Measurements from ENCODE around the gene DDX24.

The DDX24 gene

DNA sequence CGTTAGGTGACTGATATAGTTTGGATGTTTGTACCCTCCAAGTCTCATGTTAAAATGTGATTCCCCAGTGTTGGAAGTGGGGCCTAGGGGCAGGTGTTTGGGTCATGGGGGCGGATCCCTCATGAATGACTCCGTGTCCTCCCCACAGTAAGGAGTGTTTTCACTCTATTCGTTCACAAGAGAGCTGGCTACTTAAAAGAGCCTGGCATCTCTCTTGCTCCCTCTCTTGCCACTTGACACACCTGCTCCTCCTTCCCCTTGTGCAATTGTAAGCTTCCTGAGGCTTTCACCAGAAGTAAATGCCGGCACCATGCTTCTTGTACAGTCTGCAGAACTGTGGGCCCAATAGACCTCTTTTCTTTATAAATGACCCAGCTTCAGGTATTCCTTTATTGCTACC, 45.8 kb upstream of the DDX24 start:
- H3K4me3 ChIP-seq (ENCODE audit: low read depth, low read length): no peak overlapping the region
- no peak for DNase-seq (ENCODE audit: low read depth)
- TF ChIP-seq CTCF (IDR thresholded peaks at IDR 0.05; ENCODE audit: low read depth, low read length) (no peak), MYC (IDR thresholded peaks at IDR 0.05; ENCODE audit: low read depth, low read length) (no peak), MAX (IDR thresholded peaks at IDR 0.05; ENCODE audit: low read depth, low read length) (no peak), POLR2A (IDR thresholded peaks at IDR 0.05; ENCODE audit: extremely low read depth, insufficient read length) (no peak)

GRCh38 chr14:94126419-94126677, 45.3 kb upstream of the DDX24 start:
- DNase-seq (ENCODE audit: low read depth): no peak
- H3K4me3 ChIP-seq (ENCODE audit: low read depth, low read length): no peak overlapping the region
- no peak for TF ChIP-seq MYC (IDR thresholded peaks at IDR 0.05; ENCODE audit: low read depth, low read length)
- TF ChIP-seq MAX (IDR thresholded peaks at IDR 0.05; ENCODE audit: low read depth, low read length): no peak
- TF ChIP-seq CTCF (IDR thresholded peaks at IDR 0.05; ENCODE audit: low read depth, low read length): no peak
- TF ChIP-seq POLR2A (IDR thresholded peaks at IDR 0.05; ENCODE audit: extremely low read depth, insufficient read length): no peak

- no peak for TF ChIP-seq POLR2A (IDR thresholded peaks at IDR 0.05; ENCODE audit: extremely low read depth, insufficient read length)
- TF ChIP-seq MYC (IDR thresholded peaks at IDR 0.05; ENCODE audit: low read depth, low read length): no peak
- no peak for TF ChIP-seq CTCF (IDR thresholded peaks at IDR 0.05; ENCODE audit: low read depth, low read length)
- no peak for TF ChIP-seq MAX (IDR thresholded peaks at IDR 0.05; ENCODE audit: low read depth, low read length)
- DNase-seq (ENCODE audit: low read depth): no peak
- no peak overlapping the region for H3K4me3 ChIP-seq (ENCODE audit: low read depth, low read length)
Observed at GRCh38 chr14:94125659-94126418, 44.8 kb upstream of the DDX24 start.

DNA sequence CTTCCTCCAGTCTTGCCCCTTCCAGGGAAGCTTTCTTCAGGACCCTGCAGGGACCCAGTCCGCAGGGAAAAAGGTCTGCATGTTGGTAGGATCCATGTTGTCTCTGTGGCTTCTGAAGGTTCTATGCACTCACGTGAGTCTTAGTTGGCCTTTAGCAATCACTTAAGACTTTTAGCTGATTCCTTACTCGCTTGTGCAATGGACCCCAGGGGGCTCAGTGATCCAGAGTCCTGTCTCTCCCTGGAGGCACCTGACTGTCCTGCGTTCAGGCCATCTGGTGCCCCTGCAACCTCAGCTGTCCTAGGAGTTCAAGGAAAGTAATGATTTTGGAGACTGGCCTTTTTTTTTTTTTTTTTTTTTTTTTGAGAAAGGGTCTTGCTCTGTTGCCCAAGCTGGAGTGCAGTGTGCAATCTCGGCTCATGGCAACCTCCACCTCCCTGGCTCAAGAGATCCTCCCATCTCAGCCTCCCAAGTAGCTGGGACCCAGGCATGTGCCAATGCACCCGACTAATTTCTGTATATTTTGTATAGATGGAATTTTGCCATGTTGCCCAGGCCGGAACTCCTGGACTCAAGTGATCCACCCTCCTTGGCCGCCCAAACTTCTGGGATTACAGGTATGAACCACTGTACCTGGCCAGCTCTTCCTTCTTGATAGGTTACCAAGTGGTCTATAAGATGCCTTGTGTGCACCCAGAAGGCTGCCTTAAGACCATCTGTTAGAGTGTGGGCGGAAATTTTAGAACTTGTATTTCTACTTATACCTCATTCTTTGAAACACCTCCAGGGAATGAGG, 43.8 kb upstream of the DDX24 start:
- TF ChIP-seq CTCF (IDR thresholded peaks at IDR 0.05; ENCODE audit: low read depth, low read length) (no peak), POLR2A (IDR thresholded peaks at IDR 0.05; ENCODE audit: extremely low read depth, insufficient read length) (no peak), MAX (IDR thresholded peaks at IDR 0.05; ENCODE audit: low read depth, low read length) (no peak)
- DNase-seq (ENCODE audit: low read depth): no peak

DNA sequence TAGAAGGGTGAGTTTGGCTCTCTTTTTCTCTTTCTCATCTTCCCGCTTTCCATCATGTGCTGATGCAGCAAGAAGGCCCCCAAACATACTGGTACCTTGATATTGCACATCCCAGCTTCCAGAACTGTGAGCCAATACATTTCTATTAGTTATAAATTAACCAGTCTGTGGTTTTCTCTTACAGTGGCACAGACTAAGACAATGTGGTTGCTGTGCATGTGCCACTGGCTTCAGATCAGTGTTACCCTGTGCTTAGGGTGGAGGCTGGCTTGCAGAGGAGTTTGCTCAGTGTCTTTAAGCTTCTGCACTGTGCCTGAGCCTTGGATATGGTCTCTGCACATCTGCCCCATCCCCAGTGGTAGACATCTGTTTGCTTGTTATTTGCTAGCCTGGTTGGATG, 42.9 kb upstream of the DDX24 start:
- TF ChIP-seq POLR2A (IDR thresholded peaks at IDR 0.05; ENCODE audit: extremely low read depth, insufficient read length) (no peak), CTCF (IDR thresholded peaks at IDR 0.05; ENCODE audit: low read depth, low read length) (no peak), MAX (IDR thresholded peaks at IDR 0.05; ENCODE audit: low read depth, low read length) (no peak), MYC (IDR thresholded peaks at IDR 0.05; ENCODE audit: low read depth, low read length) (no peak)
- no peak overlapping the region for H3K4me3 ChIP-seq (ENCODE audit: low read depth, low read length)
- DNase-seq (ENCODE audit: low read depth): no peak

More for the DNA sequence above, 43.8 kb upstream of the DDX24 start:
- no peak overlapping the region for H3K4me3 ChIP-seq (ENCODE audit: low read depth, low read length)
